Vagina (tissue), 2 donors: Measurements from ENCODE around the gene BTLA.

Source experiments
- POLR2A ChIP-seq, 2 donors: fragments of 450-650 bp; IDR thresholded peaks; one replicate each; pipeline ENCODE4 v1.6.1; 2017; ENCODE audit warnings: antibody characterized with exemption in 2 of 2, mild to moderate bottlenecking in 2 of 2, moderate library complexity in 2 of 2
- TF ChIP-seq, protein P1 (sequence below), 3 experiments: fragments of 450-650 bp in 2 of 3; fragments of 200-600 bp in 1 of 3; sonication (generic) in 1 of 3; IDR thresholded peaks; one replicate each; pipeline ENCODE4 v1.5.1; 2017 to 2019; ENCODE audit warnings: antibody characterized with exemption in 3 of 3, mild to moderate bottlenecking in 2 of 3, moderate library complexity in 2 of 3

DNA sequence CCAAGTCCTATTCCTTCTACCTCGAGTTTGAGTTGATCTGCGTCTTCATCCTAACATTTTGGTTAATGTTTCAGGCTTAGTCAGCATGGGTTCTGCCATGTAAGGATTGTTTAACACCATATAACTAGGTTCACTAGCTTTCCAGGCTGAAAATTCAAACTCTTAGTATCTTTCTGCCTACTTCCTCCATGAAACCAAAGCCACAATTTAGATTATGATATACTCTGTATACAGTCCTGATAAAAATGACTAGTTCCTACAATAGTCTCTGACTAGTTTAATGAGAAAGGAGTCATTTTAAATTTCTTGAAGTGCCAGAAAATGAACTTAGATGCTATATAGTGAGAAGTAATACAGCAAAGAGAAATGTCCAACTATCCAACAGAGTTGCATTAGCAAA is 6.6 kb upstream of the BTLA start:
- TF ChIP-seq POLR2A (IDR thresholded peaks at IDR 0.05), result no peak
- TF ChIP-seq, protein P1, sequence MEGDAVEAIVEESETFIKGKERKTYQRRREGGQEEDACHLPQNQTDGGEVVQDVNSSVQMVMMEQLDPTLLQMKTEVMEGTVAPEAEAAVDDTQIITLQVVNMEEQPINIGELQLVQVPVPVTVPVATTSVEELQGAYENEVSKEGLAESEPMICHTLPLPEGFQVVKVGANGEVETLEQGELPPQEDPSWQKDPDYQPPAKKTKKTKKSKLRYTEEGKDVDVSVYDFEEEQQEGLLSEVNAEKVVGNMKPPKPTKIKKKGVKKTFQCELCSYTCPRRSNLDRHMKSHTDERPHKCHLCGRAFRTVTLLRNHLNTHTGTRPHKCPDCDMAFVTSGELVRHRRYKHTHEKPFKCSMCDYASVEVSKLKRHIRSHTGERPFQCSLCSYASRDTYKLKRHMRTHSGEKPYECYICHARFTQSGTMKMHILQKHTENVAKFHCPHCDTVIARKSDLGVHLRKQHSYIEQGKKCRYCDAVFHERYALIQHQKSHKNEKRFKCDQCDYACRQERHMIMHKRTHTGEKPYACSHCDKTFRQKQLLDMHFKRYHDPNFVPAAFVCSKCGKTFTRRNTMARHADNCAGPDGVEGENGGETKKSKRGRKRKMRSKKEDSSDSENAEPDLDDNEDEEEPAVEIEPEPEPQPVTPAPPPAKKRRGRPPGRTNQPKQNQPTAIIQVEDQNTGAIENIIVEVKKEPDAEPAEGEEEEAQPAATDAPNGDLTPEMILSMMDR (IDR thresholded peaks at IDR 0.05), result no peak
